Fibroblast of skin of abdomen (primary cell): ENCODE results near the gene SLC9A7.
"Not testable (repeated sequence)": the region's sequence is repeated elsewhere in the genome, so short reads cannot be mapped to it uniquely, and the experiment has no call there.

Experiments
- DNase-seq: peaks from one replicate; pipeline ENCODE4 v3.0.0-alpha.2; 2013

SLC9A7 gene

GRCh38 chrX:46754036-46754435 is 4.9 kb downstream of the SLC9A7 start:
- DNase-seq = no peak

- peak; percentile 9 for DNase-seq
Measured at GRCh38 chrX:46750889-46751288, 8.0 kb downstream of the SLC9A7 start.

DNA sequence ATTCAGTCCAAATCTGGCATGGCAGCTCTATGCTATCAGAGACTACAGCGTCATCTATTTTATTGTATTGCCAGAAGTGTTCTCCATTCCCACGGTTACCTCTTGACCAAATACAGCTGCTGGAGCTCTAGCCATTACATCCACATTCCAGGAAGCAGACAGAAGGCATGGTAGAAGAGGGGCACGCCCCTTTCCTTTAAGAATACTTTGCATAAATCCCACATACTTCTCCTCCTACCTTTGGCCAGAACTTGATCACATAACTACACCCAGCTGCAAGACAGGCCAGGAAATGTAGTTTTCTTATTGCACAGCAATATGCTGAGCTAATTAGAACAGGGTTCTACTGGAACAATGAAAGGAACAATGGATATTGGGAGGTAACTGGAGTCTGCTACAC is 14.9 kb downstream of the SLC9A7 start:
- DNase-seq = no peak

- DNase-seq = no peak
Measured at GRCh38 chrX:46743046-46743445, 15.9 kb downstream of the SLC9A7 start.

GRCh38 chrX:46739736-46740135 is 19.2 kb downstream of the SLC9A7 start:
- no peak for DNase-seq

DNA sequence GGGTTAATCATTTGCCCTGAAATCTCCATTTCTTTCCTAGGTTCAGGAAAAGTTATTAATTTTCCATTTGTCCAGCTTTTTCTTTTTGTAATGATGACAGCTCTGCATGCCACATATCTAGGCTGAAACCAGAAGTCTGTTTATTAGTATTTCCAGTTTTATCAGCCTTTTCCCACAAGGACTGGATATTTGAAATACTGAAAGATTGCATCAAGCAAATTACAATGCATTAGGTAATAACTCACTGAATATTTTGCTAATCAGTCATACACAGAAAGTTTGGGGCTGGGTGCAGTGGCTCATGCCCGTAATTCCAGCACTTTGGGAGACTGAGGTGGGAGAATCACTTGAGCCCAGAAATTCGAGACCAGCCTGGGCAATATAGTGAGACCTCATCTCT is 21.5 kb downstream of the SLC9A7 start:
- DNase-seq = peak; percentile 76

- peak; percentile 27 for DNase-seq
Measured at GRCh38 chrX:46737041-46737440, 21.9 kb downstream of the SLC9A7 start.

DNA sequence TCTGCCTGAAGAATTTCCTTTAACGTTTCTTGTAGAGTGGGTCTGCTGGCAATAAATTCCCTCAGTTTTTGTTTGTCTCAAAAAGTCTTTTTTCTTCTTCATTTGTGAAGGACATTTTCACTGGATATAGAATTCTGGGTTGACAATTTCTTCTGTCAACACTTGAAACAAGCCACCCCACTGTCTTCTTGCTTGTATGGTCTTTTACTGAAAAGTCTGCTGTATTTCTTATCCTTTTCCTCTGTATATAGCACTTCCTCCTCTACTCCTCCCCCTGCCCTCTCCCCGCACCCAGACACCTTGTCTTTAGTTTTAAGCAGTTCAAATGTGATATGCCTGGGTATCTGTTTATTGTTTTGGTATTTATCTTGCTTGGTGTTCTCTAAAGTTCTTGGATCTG is 23.3 kb downstream of the SLC9A7 start:
- no peak for DNase-seq

DNA sequence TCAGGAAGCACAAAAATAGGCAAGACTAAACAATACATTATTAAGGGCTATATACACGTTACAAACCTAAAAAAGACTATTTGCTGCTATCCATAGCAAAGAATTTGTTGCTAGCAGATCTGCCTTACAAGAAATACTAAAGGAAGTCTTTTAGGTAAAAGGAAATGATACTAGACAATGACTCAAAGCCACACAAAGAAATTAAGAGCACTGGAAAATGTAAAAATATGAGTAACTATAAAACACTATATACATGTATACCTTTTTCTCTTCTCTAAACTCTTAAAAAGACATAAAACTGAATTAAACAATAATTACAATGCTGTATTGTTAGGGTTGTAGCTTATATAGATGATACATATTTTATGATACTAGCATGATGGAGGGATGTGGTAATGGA is 25.7 kb downstream of the SLC9A7 start:
- DNase-seq = no peak

GRCh38 chrX:46730765-46731164 is 28.2 kb downstream of the SLC9A7 start:
- no peak for DNase-seq

GRCh38 chrX:46727441-46727840 is 31.5 kb downstream of the SLC9A7 start:
- no peak for DNase-seq

GRCh38 chrX:46723569-46723927 is 35.4 kb downstream of the SLC9A7 start:
- DNase-seq = not testable (repeated sequence)

GRCh38 chrX:46722742-46723568 is 36.0 kb downstream of the SLC9A7 start:
- DNase-seq = peak; percentile 10

DNA sequence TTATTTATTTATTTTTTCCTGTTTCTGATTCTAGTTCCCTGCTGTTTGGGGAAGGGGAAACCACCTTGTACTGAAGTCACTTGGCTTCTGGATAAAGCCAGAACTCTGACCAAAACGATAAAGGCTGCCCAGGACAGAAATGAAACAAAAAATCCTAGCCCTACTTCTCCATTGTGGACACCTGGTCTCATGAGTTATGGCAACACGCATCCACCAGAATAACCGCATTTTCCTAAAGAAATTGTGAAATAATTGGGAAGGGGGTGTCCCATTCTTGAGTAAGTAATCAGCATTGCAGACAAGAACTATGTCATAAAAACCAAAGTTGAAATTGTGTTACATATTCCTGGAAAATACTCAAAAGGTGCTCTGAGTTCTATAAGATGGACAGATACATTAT is 42.1 kb downstream of the SLC9A7 start:
- no peak for DNase-seq

- DNase-seq = no peak
Measured at GRCh38 chrX:46715997-46716396, 42.9 kb downstream of the SLC9A7 start.

DNA sequence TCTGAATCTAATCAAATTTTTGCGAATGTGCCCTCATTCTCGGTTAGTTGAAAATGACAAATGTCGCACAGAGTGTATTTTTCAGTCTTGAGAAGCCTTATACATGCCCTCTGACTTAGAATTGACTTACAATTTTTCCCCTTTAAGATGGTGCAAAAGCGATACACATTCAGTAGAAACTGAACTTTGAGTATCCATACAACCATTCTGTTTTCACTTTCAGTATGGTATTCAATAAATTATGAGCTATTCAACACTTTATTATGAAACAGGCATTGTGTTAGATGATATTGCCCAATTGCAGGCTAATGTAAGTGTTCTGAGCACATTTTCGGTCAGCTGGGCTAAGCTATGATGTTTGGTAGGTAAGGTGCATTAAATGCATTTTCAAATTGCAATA is 43.4 kb downstream of the SLC9A7 start:
- DNase-seq = no peak

- peak; percentile 73 for DNase-seq
Measured at GRCh38 chrX:46713672-46714490, 45.0 kb downstream of the SLC9A7 start.

GRCh38 chrX:46712764-46713163 is 46.2 kb downstream of the SLC9A7 start:
- no peak for DNase-seq

GRCh38 chrX:46710927-46711623 is 47.8 kb downstream of the SLC9A7 start:
- DNase-seq = no peak

GRCh38 chrX:46710425-46710824 is 48.5 kb downstream of the SLC9A7 start:
- no peak for DNase-seq

- DNase-seq = no peak
Measured at GRCh38 chrX:46707274-46707965, 51.5 kb downstream of the SLC9A7 start.

GRCh38 chrX:46704767-46705386 is 54.0 kb downstream of the SLC9A7 start:
- no peak for DNase-seq
